ENCODE results near the gene CCDC7.
"Not testable (repeated sequence)": the region's sequence is repeated elsewhere in the genome, so short reads cannot be mapped to it uniquely, and the experiment has no call there.

Gene CCDC7

GRCh38 chr10:32454148-32454547 is 8.2 kb downstream of the CCDC7 start:
- no peak for DNase-seq (ENCODE audit: low read depth)

GRCh38 chr10:32459051-32459698 is 13.2 kb downstream of the CCDC7 start:
- no peak for DNase-seq (ENCODE audit: low read depth)

- no peak for DNase-seq (ENCODE audit: low read depth)
These were observed 15.3 kb downstream of the CCDC7 start for GRCh38 chr10:32461203-32461602.

- no peak for DNase-seq (ENCODE audit: low read depth)
These were observed 25.3 kb downstream of the CCDC7 start for GRCh38 chr10:32471232-32471631.

- DNase-seq (ENCODE audit: low read depth): no peak
These were observed 31.6 kb downstream of the CCDC7 start for GRCh38 chr10:32477499-32477898.

GRCh38 chr10:32481606-32482005 is 35.7 kb downstream of the CCDC7 start:
- no peak for DNase-seq (ENCODE audit: low read depth)

GRCh38 chr10:32483019-32483502 is 37.1 kb downstream of the CCDC7 start:
- not testable (repeated sequence) for DNase-seq (ENCODE audit: low read depth)

GRCh38 chr10:32488038-32488437 is 42.1 kb downstream of the CCDC7 start:
- DNase-seq (ENCODE audit: low read depth): not testable (repeated sequence)

GRCh38 chr10:32489158-32489557 is 43.2 kb downstream of the CCDC7 start:
- DNase-seq (ENCODE audit: low read depth): no peak

- DNase-seq (ENCODE audit: low read depth): no peak
These were observed 44.0 kb downstream of the CCDC7 start for GRCh38 chr10:32489901-32490300.

GRCh38 chr10:32494562-32494961 is 48.6 kb downstream of the CCDC7 start:
- not testable (repeated sequence) for DNase-seq (ENCODE audit: low read depth)

GRCh38 chr10:32500136-32500535 is 54.2 kb downstream of the CCDC7 start:
- not testable (repeated sequence) for DNase-seq (ENCODE audit: low read depth)

GRCh38 chr10:32501906-32502305 is 56.0 kb downstream of the CCDC7 start:
- no peak for DNase-seq (ENCODE audit: low read depth)

GRCh38 chr10:32505762-32506420 is 60.0 kb downstream of the CCDC7 start:
- DNase-seq (ENCODE audit: low read depth): not testable (repeated sequence)

- DNase-seq (ENCODE audit: low read depth): no peak
These were observed 65.7 kb downstream of the CCDC7 start for GRCh38 chr10:32511599-32511998.

GRCh38 chr10:32516567-32517495 is 70.9 kb downstream of the CCDC7 start:
- DNase-seq (ENCODE audit: low read depth): no peak

- DNase-seq (ENCODE audit: low read depth): no peak
These were observed 84.3 kb downstream of the CCDC7 start for GRCh38 chr10:32530231-32530630.

- DNase-seq (ENCODE audit: low read depth): no peak
These were observed 92.3 kb downstream of the CCDC7 start for GRCh38 chr10:32538256-32538655.

- no peak for DNase-seq (ENCODE audit: low read depth)
These were observed 94.9 kb downstream of the CCDC7 start for GRCh38 chr10:32540691-32541470.

- DNase-seq (ENCODE audit: low read depth): no peak
These were observed 102.3 kb downstream of the CCDC7 start for GRCh38 chr10:32548208-32548607.

GRCh38 chr10:32556783-32557395 is 110.9 kb downstream of the CCDC7 start:
- no peak for DNase-seq (ENCODE audit: low read depth)
